DMS79 treated with DMSO at 0.1 percent for 48 hours (cell line): ENCODE measurements around the gene OR9A2.
"Not testable (repeated sequence)": the region's sequence is repeated elsewhere in the genome, so short reads cannot be mapped to it uniquely, and the experiment has no call there.

ENCODE experiments used
- DNase-seq: peaks from one replicate; lab custom pipeline; 2025; lab: John Stamatoyannopoulos, UW

OR9A2 gene

DNA sequence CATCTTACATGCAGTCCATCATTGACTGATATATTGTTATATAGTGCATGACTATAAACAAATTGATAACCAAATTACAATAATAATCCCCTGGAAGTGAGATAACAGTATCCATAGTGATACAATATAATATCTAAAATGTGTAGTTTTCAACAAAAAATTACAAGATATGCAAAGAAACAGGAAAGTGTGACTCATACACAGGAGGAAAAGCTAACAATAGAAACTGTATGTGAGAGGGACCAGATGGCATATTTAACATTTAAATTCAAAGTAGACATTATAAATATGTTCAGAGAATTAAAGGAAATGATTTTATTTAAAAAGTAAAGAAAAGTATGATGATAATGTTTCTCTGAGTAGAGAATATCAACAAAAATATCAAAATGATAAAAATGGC lies 8.0 kb downstream of the OR9A2 start:
- DNase-seq = no peak

- no peak for DNase-seq
Measured at GRCh38 chr7:143016996-143017395, 9.9 kb downstream of the OR9A2 start.

GRCh38 chr7:143015926-143016490 lies 10.9 kb downstream of the OR9A2 start:
- no peak for DNase-seq

DNA sequence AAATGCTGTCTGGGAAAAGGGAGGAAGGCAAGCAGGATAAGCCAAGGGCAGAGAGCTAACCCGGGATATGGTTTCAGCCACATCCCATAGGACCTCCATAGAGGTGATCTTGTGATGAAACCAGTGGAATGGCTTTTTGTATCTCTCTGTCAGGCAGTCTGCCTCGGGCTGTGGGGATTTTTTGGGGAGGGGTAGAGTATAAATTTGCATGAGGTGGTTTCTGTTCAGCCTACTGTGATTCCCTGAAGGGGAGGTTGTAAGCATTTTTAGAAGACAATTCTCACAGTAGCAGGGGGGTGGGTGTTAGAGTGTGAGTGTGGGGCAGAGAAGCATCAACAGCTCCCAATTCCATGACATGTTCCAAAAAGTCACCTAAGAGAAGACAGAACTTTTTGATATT lies 11.8 kb downstream of the OR9A2 start:
- DNase-seq = no peak

DNA sequence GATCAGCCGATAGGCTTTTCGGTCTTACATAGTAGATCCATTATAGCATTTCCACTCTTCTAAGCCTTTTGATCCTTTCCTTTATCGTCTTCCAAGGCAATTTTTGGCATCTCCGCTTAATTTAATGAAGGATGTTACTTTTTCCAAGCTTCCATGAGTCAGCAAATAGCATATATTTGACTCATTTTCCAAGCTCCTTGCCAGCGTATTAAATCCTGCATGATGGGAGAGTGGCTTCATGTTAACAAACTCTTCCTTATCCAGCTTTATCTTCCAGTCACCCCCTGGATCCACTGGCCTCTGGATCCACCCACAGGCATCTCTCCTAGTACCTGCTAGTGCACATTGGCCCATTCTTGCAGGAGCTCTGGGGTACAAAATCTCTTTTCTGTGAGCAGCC lies 13.0 kb downstream of the OR9A2 start:
- no peak for DNase-seq

GRCh38 chr7:143013473-143013872 lies 13.5 kb downstream of the OR9A2 start:
- no peak for DNase-seq

GRCh38 chr7:143012409-143012808 lies 14.5 kb downstream of the OR9A2 start:
- no peak for DNase-seq

DNA sequence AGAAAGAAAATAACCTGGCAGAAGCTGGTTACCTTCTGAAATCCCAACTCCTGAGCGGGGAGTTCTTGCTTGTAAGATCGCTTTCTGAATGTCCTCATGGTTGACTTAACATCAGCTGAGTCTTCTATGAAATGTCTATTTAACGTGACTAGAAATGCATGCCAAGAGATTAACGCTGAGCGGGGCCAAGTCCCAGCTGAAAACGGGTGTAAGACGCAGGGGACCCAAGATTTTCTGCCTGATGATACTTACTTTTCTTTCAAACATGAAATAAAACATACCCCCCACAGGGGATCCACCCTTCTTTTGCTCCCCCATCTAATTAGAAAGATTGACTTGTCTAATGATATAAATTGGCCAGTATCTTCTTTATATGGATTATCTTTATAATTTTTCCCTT lies 14.9 kb downstream of the OR9A2 start:
- no peak for DNase-seq

DNA sequence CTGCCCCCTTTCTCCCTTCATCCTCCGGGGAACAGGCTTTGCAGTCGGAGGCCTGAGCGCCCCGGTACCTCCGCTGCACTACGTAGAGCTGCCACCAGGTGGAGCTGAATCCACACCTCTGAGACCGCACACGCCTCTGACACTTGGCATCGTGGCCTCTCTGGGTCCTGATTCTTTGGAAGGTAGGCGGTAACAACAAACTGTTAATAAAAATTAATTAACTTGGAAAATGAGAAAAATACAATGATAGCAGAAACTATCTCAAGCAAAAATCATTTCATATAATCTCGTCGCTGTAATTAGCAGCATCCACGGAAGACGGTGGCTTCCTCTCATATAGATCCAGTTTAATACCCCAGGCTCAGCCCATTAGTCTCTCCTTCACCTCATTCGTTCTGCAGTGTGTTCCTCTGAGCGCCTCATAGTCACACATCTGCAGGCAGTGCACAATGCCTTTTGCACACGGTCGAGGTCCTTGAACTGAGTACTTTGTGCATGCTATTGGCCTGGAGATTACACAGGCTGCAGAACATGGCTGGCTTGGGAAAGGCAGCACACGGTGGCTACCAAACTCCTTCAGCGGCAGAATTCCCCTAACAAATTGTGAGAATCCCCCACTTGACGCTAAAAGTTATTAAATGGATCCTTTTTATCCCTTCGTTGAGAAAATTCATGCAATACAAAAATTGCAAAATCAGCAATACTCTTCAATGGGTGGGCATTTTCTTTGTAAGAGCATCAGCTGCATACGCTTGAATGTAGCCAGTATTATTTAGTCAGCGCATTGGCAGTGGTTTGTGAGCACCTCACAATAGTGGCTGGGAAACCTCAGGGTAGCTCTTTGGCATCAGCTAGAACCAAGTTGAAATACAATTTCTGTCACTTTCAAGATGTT lies 18.7 kb downstream of the OR9A2 start:
- DNase-seq = peak; percentile 40

GRCh38 chr7:143005632-143006260 lies 21.2 kb downstream of the OR9A2 start:
- no peak for DNase-seq

DNA sequence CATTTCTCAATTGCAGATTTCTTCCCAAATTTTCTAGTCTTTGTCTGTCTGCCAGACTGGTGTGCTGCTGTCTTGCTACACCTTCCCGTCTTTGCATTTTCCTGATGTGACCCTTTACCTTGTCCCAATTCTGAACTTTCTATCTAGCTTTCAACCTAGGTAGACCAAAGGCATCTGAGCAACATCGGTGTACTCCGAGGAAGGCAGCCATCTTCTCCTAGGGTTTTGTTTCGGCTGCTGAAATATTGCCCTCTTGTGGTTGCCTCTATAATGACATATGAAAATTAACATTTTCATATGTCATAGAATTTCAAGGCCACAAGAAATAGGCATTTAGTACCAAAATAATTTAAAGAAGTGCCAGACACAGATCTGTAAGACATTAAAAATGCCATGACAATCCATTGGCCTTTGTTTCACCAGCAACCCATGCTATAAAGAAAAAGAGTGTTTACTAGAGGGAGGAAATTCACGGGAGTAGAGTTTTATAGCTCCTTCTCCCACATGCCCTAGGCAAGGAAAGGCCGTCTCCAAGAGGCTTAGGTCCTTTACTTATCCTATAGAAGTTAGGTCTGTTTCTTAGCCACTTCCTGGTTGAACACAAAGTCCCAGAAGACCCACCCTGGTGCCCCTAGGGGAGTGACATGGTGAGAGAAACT lies 23.4 kb downstream of the OR9A2 start:
- peak; percentile 41 for DNase-seq

DNA sequence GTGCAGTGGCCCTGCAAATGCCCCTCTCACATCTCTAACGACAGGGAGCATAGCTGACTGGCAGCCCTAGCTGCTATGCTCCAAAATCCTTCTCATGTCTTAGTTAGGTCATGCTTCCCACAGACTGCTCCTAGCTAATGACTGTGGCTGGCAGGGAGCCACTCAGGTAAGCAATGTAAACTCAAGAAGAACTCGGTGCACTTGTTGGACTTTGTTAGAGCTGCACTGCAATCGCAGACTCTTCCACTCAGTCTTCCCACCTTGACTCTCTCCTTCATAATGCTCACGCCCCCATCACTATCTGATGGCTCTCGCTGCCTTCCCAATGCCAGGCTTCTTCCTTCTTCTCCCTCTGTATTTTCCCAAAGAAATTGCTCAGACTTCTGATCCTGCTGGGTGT lies 24.0 kb downstream of the OR9A2 start:
- no peak for DNase-seq

DNA sequence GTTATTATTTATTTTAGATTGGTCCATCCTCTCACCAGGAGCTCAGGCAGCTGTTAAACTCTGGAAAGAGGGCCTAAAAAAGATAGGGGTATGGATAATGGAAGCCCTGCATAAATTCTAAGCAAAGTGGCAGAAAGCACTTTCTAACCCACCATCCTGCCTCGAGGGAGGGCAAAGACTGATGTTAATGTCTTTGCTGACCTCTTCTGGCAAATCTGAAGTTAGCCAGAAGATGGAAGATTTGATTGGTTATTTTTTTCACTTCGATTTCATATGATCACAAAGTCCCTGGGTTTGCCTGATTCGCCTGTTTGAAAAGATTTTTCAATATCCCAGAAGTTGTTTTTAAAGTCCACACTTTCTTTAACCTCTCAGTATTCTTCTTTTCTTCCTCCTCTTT lies 24.8 kb downstream of the OR9A2 start:
- no peak for DNase-seq

GRCh38 chr7:143000648-143001047 lies 26.3 kb downstream of the OR9A2 start:
- no peak for DNase-seq

GRCh38 chr7:142999793-143000192 lies 27.1 kb downstream of the OR9A2 start:
- DNase-seq = no peak

DNA sequence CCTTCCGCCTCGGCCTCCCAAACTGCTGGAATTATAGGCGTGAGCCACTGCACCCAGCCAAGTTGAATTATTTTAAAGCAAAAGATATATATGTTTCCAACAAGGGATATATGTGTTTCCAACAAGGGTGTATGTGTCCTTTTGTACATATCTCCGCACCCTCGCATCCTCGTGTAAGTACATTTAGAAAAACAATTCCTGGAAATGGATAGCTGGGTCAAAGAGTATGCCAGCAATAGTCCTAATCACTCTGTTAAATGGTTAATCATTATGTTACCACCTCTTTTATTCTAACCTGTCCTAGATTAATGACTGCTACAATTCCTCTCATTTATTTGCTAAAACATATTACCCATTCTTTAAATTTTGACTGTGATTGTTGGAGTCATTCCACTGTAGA lies 28.0 kb downstream of the OR9A2 start:
- DNase-seq = no peak

- DNase-seq = no peak
Measured at GRCh38 chr7:142997456-142997989, 29.4 kb downstream of the OR9A2 start.

GRCh38 chr7:142992427-142992826 lies 34.5 kb downstream of the OR9A2 start:
- no peak for DNase-seq

DNA sequence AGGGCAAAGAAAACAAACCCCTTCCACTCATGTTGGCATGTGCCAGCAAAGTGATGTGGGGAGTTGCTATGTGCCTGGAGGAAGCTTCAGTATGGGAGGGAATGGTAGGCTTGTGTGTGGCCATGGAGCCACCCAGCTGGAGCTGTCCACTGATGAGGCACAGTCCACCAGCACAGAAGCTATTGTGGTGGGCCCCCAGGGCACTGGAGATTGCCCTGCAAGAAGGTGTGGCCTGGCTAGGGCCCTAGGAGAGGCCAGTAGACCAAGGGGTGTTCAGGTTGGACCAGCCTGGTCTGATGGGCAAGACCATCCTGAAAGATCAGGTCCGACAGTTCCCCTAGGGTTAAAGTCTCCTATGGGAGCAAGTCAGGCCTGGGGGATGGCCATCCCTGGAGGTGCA lies 42.6 kb downstream of the OR9A2 start:
- no peak for DNase-seq

DNA sequence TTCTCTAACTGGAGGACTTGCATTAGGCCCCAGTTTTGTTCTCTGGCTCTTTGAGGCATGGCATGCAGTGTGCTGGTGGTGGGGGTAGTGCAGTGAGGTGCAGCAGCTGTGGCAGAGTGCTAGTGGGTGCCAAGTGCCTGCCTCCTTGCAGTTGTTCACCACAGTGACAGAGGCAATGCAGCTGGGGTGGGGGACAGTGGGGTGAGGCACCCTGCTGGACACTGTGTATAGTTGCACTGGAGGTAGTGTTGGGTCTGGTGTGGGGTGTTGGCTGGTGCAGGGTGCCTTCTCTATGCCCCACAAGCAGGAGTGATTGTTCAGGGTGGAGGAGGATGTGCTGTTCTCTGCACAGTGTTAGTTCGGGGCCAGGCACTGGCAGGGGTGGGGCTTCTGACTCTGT lies 43.1 kb downstream of the OR9A2 start:
- no peak for DNase-seq

DNA sequence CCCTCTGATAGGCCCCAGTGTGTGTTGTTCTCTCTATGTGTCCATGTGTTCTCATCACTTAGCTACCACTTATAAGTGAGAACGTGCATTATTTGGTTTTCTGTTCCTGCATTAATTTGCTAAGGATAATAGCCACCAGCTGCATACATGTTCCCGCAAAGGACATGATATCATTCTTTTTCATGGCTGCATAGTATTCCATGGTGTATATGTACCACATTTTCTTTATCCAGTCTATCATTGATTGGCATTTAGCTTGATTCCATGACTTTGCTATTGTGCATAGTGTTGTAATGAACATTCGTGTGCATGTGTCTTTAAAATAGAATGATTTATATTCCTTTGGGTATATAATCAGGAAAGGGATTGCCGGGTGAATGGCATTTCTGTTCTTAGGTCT lies 48.5 kb downstream of the OR9A2 start:
- not testable (repeated sequence) for DNase-seq
